Adrenal gland (tissue), 5 donors: Measurements from ENCODE around the gene HYI.

Experiments
- POLR2A ChIP-seq, 2 donors: fragments of 450-650 bp; IDR thresholded peaks; one replicate each; pipeline ENCODE4 v1.6.1; 2017; ENCODE audit warnings: antibody characterized with exemption in 2 of 2, mild to moderate bottlenecking in 2 of 2, moderate library complexity in 1 of 2
- TF ChIP-seq, protein P1 (sequence below), 6 experiments: fragments of 450-650 bp in 4 of 6; fragments of 200-600 bp in 2 of 6; sonication (generic) in 1 of 6; IDR thresholded peaks; 1 replicate in 5 of 6; 2 replicates in 1 of 6; pipeline versions ENCODE4 v1.5.1 to v1.8.0; 2016 to 2021; ENCODE audit warnings: antibody characterized with exemption in 6 of 6, mild to moderate bottlenecking in 2 of 6, moderate library complexity in 1 of 6
- donor health status: DM: no; HTN: no; CAD: no.

DNA sequence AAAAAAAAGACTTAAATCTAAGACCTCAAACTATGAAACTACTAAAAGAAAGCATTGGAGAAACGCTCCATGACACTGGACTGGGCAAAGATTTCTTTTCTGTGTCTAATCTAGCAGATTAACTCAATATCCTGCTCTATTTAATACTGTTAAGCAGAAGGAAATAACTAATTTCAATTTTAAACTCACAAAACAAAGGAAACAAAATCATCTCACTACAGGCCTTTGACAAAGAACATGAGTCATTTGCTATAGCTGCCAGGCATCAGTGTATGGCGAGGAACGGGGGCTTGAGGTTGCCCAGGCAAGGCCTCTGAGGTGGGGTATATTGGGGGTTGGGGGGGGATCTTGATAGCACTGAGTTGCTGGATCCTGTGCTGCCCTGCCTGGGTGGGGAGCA lies 43.2 kb downstream of the HYI start:
- TF ChIP-seq, protein P1, sequence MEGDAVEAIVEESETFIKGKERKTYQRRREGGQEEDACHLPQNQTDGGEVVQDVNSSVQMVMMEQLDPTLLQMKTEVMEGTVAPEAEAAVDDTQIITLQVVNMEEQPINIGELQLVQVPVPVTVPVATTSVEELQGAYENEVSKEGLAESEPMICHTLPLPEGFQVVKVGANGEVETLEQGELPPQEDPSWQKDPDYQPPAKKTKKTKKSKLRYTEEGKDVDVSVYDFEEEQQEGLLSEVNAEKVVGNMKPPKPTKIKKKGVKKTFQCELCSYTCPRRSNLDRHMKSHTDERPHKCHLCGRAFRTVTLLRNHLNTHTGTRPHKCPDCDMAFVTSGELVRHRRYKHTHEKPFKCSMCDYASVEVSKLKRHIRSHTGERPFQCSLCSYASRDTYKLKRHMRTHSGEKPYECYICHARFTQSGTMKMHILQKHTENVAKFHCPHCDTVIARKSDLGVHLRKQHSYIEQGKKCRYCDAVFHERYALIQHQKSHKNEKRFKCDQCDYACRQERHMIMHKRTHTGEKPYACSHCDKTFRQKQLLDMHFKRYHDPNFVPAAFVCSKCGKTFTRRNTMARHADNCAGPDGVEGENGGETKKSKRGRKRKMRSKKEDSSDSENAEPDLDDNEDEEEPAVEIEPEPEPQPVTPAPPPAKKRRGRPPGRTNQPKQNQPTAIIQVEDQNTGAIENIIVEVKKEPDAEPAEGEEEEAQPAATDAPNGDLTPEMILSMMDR (IDR thresholded peaks at IDR 0.05): no peak
- no peak for TF ChIP-seq POLR2A (IDR thresholded peaks at IDR 0.05)
